H1 (cell line): ENCODE data around the gene TNRC6A.

Experiments
- ASH2L ChIP-seq: fragments of 200-600, 300-600 bp; sonication (generic); IDR thresholded peaks from one replicate; pipeline ENCODE4 v1.7.1; 2017; ENCODE audit warnings: low read length
- BRCA1 ChIP-seq: IDR thresholded peaks from 2 replicates; pipeline ENCODE4 v1.6.1; 2012; ENCODE audit warnings: low read depth, low read length, improper control_type of control experiment
- CBX8 ChIP-seq: fragments of 300-800, 300-1000 bp; sonication (generic); IDR thresholded peaks from 2 replicates; pipeline ENCODE4 v1.7.1; 2016; ENCODE audit warnings: low read depth, low read length, borderline replicate concordance
- CEBPB ChIP-seq: IDR thresholded peaks from 2 replicates; pipeline ENCODE4 v1.6.1; 2012; ENCODE audit warnings: low read depth, low read length
- EZH2 ChIP-seq: fragments of 200-600 bp; sonication (generic); IDR thresholded peaks from 2 replicates; pipeline ENCODE4 v1.7.1; 2012; ENCODE audit warnings: low read depth, mild to moderate bottlenecking, moderate library complexity, low read length, inconsistent platforms; ENCODE audit not compliant: severe bottlenecking
- HDAC6 ChIP-seq: IDR thresholded peaks from one replicate; pipeline ENCODE4 v1.7.1; 2012; ENCODE audit warnings: low read depth, mild to moderate bottlenecking, inconsistent platforms, low read length, moderate library complexity
- JUN ChIP-seq: IDR thresholded peaks from 2 replicates; pipeline ENCODE4 v1.6.1; 2011; ENCODE audit warnings: low read depth, mild to moderate bottlenecking, improper control_type of control experiment, low read length
- NRF1 ChIP-seq: IDR thresholded peaks from 2 replicates; pipeline ENCODE4 v1.6.1; 2011; ENCODE audit warnings: mild to moderate bottlenecking, low read depth, low read length, improper control_type of control experiment
- PHF8 ChIP-seq: fragments of 200-600 bp; sonication (generic); conservative IDR thresholded peaks from 2 replicates; pipeline ENCODE4 v1.7.1; 2012; ENCODE audit warnings: low read depth, mild to moderate bottlenecking, inconsistent platforms, low read length, moderate library complexity
- POLR2A ChIP-seq, 2 experiments: IDR thresholded peaks; 1 replicate in 1 of 2; 2 replicates in 1 of 2; pipeline ENCODE4 v1.6.1; 2011; ENCODE audit warnings: low read depth in 2 of 2, low read length in 2 of 2, mild to moderate bottlenecking in 2 of 2; ENCODE audit errors: control extremely low read depth in 1 of 2
- POLR2AphosphoS5 ChIP-seq: IDR thresholded peaks from 2 replicates; pipeline ENCODE4 v1.6.1; 2011; ENCODE audit warnings: low read depth, low read length
- SP4 ChIP-seq: IDR thresholded peaks from 2 replicates; pipeline ENCODE4 v1.6.1; 2012; ENCODE audit warnings: low read length, inconsistent platforms
- USF2 ChIP-seq: IDR thresholded peaks from 2 replicates; pipeline ENCODE4 v1.6.1; 2011; ENCODE audit warnings: low read length, improper control_type of control experiment
- TF ChIP-seq, protein P1 (sequence below), 3 experiments: IDR thresholded peaks; 1 replicate in 2 of 3; 2 replicates in 1 of 3; pipeline versions ENCODE4 v1.5.1 to v1.6.1; 2011; ENCODE audit warnings: low read length in 3 of 3, mild to moderate bottlenecking in 3 of 3, inconsistent platforms in 2 of 3, low read depth in 1 of 3, moderate library complexity in 1 of 3; ENCODE audit not compliant: insufficient read depth in 1 of 3; ENCODE audit errors: control extremely low read depth in 1 of 3

DNA sequence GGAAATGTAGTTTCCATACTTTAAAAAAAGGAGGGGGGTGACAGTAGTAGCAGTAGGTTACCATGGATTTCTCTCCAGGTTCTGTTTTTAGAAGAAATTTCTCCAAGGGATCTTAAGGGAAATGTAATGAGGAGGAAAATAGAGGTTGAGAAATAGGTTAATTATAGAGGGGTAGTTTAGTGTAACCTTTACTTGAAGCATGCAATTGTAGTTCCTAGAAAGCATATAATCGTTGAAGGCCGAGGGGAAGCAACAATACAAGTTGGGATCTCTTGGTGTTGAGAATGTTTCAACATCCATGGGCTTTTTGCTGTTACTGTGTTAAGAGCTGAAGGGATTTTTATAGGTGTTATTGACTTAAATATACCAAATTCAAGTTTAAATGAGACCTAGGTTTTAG, 25.1 kb downstream of the TNRC6A start:
- TF ChIP-seq USF2 = no peak
- no peak for TF ChIP-seq POLR2AphosphoS5
- no peak for TF ChIP-seq JUN
- TF ChIP-seq, protein P1, sequence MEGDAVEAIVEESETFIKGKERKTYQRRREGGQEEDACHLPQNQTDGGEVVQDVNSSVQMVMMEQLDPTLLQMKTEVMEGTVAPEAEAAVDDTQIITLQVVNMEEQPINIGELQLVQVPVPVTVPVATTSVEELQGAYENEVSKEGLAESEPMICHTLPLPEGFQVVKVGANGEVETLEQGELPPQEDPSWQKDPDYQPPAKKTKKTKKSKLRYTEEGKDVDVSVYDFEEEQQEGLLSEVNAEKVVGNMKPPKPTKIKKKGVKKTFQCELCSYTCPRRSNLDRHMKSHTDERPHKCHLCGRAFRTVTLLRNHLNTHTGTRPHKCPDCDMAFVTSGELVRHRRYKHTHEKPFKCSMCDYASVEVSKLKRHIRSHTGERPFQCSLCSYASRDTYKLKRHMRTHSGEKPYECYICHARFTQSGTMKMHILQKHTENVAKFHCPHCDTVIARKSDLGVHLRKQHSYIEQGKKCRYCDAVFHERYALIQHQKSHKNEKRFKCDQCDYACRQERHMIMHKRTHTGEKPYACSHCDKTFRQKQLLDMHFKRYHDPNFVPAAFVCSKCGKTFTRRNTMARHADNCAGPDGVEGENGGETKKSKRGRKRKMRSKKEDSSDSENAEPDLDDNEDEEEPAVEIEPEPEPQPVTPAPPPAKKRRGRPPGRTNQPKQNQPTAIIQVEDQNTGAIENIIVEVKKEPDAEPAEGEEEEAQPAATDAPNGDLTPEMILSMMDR (IDR thresholded peaks at IDR 0.05; ENCODE audit: control extremely low read depth in 1 of 3, insufficient read depth in 1 of 3, low read depth in 1 of 3, low read length in 3 of 3) = no peak
- no peak for TF ChIP-seq POLR2A (IDR thresholded peaks at IDR 0.05; ENCODE audit: control extremely low read depth in 1 of 2, low read depth in 2 of 2, low read length in 2 of 2)
- no peak for TF ChIP-seq PHF8
- TF ChIP-seq CBX8 = no peak
- TF ChIP-seq SP4 = no peak
- no peak for TF ChIP-seq BRCA1
- no peak for TF ChIP-seq NRF1
- TF ChIP-seq CEBPB = no peak
- no peak for TF ChIP-seq HDAC6
- no peak for TF ChIP-seq ASH2L
- TF ChIP-seq EZH2 = no peak
